ENCODE results near the gene LRPAP1. TPM values are rescaled to one million over a fixed set of nuclear protein-coding genes. Genes with fewer than 3 reads are reported as not detected.
A peak's percentile ranks its signal among the peaks of the same experiment; 100 is the strongest.

Gene LRPAP1
- total RNA-seq, 1 experiment from 2014 or later: 113 TPM

- DNase-seq (ENCODE audit: low read depth): no peak
Observed at GRCh38 chr4:3472411-3473141, 59.6 kb downstream of the LRPAP1 start.

- no peak for DNase-seq (ENCODE audit: low read depth)
Observed at GRCh38 chr4:3471886-3472285, 60.3 kb downstream of the LRPAP1 start.

GRCh38 chr4:3471098-3471760 lies 61.0 kb downstream of the LRPAP1 start:
- no peak for DNase-seq (ENCODE audit: low read depth)

DNA sequence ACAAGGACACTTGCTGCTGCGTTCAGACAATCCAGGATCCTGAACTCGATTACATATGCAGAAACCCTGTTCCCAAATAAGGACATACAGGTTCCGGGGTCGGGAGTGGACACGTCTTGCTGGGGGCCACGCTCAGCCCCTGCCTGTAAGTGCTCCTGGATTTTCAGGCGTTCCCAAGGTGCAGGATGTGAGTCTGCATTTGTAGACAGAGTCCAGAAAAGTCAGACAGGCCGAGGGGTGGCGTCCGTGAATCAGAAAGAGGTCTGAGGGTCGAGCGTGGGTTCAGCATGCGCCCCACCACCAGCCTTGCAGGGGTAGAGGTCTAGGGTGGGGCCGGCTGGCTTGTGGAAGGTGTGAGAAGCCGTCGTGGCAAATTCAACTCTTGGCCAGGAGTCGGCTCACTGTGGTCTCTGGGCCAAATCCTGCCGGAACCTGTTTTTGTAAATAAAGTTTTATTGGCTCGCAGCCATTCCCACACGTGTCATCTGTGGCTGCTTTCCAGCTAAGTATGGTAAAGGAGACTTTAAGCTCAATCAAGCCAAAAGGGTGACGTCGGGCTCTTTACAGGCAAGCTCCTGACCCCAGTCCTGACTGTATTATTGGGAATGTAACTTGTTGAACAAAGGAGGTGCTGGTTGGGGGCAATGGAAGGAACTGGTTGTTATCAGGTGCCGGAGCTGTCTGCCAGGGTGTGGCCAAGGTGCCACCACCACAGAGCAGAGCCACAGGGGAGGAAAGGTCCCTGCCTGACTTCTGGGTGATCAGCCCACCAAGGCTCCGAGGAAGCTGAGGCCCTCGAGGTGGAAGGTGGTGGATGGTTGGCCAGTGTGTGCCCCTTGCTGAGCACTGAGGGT lies 61.8 kb downstream of the LRPAP1 start:
- DNase-seq (ENCODE audit: low read depth): no peak

DNA sequence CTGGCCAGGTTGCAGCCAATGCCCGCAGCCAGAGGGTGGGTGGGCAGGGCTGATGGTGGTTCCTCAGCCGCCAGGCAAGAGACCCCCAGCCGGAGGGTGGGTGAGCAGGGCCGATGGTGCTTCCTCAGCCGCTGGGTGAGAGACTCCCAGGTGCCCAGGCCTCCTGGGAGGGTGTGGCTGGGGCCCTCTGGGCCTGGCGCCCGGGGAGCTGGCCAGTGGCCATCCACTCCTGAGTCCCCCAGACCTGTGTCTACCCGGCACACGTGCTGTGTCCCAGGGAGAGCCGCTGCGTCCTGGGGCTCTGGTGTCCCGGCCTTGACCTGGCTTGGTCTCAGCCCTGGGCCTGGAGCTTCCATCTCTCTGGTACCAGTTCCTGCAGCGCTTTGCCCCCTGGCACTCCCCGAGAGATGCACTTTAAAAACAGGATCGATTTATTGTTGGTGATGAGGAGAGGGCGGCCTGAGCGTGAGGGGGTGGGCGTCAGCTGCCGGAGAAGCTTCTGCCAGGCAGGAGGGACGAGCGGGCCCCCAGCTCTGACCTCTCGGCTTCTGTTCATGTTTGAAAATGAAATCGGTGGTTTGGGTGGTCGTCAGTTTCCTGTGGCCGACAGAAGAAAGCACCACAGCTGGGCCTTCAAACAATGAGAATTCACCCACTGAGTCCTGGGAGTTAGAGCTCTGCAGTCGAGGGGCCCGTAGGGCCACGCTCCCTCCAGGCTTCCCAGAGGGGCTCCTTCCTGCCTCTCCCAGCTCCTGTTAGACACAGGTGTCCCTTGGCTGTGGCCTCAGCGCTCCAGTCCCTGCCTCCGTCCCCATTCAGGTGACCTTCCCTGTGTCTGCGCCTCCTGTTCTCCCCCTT lies 62.6 kb downstream of the LRPAP1 start:
- no peak for DNase-seq (ENCODE audit: low read depth)

DNA sequence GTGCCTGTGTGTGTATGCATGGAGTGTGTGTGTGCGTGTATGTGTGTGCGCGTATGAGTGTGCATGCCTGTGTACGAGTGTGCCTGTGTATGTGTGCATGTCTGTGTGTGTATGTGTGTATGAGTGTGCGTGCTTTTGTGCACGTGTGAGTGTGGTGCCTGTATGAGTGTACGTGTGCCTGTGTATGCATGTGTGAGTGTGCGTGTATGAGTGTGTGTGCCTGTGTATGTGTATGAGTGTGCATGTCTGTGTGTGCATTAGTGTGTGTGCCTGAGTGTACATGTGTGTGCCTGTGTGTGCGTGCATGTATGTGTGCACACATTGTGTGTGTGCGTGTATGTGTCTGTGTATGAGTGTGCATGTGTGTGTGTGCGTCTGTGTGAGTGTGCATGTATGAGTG lies 63.4 kb downstream of the LRPAP1 start:
- no peak for DNase-seq (ENCODE audit: low read depth)

GRCh38 chr4:3468154-3468553 lies 64.1 kb downstream of the LRPAP1 start:
- no peak for DNase-seq (ENCODE audit: low read depth)

DNA sequence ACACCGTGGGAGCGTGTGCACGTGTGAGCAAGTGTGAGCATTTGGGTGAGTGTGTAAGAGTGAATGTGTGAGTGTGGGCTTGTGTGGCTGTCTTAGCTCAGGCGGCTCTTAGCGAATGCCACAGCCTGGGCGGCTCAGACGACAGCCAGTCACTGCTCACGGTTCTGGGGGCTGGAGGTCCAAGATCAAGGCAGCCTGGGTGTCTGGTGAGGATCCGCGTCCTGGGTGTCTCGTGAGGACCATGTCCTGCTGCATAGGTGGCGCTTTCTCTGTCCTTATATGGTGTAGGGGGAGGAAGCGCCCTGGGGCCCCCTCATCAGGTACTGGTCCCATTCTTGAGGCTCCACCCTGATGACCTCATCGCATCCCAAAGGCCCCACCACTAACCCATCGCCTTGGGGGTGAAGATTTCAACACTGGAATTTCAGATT lies 64.6 kb downstream of the LRPAP1 start:
- no peak for DNase-seq (ENCODE audit: low read depth)

GRCh38 chr4:3466691-3467600 lies 65.3 kb downstream of the LRPAP1 start:
- DNase-seq (ENCODE audit: low read depth): no peak

DNA sequence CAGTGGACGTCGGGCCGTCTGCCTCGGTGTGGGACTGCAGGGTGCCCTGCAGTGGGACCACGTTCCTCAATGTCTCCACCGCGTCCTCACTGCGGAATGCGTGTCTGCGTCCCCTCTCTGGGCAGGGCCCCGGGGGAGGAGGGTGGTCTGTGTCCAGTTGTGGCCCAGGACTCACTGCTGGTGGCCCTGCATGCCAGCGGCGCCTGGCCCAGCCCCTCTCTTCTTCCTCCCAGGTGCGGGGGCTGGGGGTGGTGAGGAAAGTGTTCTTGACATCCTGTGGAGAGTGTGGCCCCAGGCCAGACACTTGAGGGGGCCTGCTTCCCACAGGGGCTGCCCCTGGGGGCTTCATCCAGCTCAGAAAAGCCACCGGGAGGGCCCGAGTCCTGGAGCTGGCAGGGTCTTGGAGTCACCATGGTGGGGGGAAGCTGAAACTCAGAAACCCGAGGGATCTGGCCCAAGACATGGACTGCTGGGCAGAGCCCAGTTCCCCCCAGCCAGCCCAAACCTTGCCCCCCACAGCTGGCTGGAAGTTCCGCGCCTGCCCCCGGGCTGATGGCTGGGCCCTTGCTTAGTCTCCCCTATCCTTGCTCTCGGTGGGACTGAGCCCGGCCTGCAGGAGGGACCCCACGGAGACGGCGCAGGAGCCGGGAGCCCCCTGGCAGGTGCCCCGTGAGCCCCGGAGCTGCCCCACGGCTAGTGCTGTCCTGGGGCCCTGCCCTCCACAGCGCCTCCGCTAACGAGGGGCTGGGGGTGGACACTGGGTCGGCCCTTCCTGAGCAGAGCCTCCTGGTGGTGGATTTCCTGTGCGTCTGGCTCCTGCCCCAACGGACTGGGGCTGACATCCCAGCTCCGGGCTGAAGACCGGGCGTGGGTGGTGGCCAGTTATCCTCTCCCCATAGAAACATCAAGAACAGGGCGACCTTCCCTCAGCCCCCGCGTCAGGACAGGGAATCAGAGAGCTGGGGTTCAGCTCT lies 66.2 kb downstream of the LRPAP1 start:
- no peak for DNase-seq (ENCODE audit: low read depth)

GRCh38 chr4:3464911-3465697 lies 67.1 kb downstream of the LRPAP1 start:
- DNase-seq (ENCODE audit: low read depth): no peak

DNA sequence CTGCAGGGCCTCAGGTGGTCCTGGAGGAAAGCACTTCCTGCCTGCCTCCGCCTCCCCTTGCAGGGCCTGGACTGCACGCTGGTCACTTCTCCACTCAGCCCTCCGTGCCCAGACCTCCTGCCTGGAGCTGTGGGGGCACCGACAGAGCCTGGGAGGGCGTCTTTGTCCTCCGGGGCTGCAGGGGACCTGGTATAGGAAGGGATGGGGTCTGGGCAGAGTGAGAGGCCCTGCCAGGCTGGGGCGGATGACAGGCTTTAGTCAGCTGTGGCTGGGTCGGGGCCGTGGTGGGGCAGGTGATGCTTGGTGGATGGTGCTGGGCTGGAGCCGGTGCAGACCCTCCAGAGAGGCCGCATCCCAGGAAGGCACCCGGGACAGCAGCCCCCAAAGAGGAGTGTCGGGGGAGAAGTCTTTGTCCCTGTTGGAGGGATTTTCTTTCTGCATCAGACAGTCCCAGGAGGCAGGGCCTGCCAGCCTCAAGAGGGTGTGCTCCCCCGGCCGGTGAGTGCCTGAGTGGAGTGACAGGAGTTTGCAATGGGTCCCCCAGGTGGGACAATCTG lies 67.8 kb downstream of the LRPAP1 start:
- DNase-seq (ENCODE audit: low read depth): no peak

- no peak for DNase-seq (ENCODE audit: low read depth)
Observed at GRCh38 chr4:3463556-3464348, 68.5 kb downstream of the LRPAP1 start.

GRCh38 chr4:3462790-3463415 lies 69.3 kb downstream of the LRPAP1 start, which contains the start of gene DOK7:
DOK7 (plus strand) TSS chr4:3463306; CDS start chr4:3463376, 70 bp downstream.
- DNase-seq (ENCODE audit: low read depth): no peak

DNA sequence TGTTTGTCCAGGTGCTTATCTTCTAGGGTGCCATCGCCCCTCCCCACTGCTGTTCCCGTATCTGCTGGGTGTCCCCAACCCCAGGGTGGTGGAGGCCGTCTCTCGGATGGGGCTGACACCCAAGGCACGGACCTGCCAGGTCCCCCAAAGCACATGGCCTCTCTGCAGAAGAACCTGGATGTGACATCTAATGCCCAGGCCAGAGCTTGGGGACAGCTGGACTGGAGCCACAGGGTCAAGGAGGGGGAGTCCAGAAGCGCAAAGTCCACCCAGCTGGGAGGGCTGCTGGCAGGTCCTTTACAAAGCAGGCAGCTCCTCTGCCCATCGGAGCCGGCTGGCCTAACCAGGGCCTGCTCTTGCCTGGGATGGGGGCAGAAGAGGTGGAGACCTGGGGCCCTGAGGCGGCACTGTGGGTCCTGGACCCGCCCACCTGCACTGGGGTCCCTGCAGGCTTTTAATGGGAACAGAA lies 69.9 kb downstream of the LRPAP1 start:
- DNase-seq (ENCODE audit: low read depth): no peak

DNA sequence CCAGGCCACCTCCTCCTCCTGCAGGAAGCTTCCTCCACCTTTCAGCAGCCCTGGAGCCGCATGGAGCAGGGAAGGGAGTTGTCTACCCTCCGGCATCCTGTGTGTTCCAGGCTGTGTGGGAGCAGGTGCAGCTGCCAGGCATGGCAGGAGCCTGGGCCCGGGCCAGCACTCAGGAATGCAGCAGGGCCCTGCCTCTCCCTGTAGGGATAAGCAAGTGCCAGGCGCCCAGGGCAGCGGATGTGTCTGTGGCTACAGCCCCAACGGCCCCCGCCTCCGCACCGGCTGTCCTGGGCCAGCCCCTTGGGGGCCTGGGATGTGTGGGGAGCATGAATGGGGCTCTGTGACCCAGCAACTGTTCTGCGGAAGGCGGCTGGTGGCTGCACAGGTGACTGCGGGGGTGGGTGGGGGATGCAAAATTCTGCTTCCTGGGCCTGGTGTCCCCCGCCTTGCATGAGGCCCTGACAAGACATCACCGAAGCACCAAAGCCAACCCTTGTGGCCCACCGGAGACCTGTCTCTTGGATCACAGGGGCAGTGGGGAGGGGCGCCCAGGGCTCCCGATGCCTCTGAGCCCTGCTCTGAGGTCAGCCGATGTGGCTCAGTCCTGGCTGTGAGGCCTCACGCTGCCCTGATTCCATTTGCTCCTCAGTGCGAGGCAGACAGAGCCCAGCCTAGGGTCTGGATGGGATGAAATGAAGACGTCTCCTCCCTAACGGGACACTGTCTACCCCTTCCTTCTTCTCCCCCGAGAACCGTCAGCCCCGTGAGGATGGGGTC lies 70.5 kb downstream of the LRPAP1 start:
- peak; percentile 42 for DNase-seq (ENCODE audit: low read depth)

Data from Daoy (cell line).